Kidney tubule cell (primary cell): ENCODE measurements around the gene EIF1B.

Experiments
- DNase-seq: peaks from one replicate; pipeline ENCODE4 v3.0.0-alpha.2; 2018; ENCODE audit warnings: low spot score

The EIF1B gene

GRCh38 chr3:40341671-40342070, 32.2 kb downstream of the EIF1B start:
- DNase-seq, result no peak

DNA sequence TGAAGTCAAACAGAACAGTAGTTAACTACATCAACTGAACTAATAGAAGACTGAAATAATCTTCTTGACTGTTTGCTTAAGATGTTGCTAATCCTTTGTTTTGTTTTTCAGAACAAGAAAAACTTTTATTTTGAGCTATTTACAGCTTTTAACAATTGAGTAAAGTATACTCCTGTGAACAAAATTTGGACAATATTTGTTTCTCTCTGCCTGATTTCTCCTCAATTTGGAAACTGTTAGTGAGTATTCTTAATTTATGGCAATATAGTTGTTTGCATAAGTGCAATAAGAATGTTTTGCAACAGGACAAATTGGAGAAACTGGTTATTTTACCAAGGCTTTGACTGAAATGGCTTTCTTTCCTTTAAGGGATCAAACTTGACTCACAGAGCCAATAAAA, 41.0 kb downstream of the EIF1B start:
- no peak for DNase-seq

- DNase-seq, result no peak
Measured at GRCh38 chr3:40355410-40355809, 45.9 kb downstream of the EIF1B start.

DNA sequence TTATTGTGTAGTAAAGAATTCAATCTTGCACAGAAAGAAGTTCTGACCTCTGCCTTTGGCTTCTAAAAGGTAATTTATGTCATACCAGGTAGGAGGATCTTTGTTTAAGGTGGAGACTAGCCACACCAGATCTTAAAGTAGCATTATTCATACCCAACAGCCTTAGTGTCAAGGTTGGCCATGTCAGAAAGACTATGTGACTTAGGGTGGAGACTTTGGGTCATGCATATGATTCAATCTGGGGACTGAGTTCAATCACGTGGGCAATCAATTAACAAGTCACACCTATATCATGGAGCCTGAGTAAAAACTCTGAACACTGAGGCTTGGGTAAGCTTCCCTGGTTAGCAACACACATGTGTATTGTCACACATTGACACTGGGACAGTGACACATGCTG, 48.9 kb downstream of the EIF1B start:
- no peak for DNase-seq
